Cortex of kidney (tissue), 1 donor: ENCODE measurements around the gene GRIK4.

Source experiments
- DNase-seq: peaks from one replicate; lab custom pipeline; 2025; lab: John Stamatoyannopoulos, UW

Gene GRIK4

DNA sequence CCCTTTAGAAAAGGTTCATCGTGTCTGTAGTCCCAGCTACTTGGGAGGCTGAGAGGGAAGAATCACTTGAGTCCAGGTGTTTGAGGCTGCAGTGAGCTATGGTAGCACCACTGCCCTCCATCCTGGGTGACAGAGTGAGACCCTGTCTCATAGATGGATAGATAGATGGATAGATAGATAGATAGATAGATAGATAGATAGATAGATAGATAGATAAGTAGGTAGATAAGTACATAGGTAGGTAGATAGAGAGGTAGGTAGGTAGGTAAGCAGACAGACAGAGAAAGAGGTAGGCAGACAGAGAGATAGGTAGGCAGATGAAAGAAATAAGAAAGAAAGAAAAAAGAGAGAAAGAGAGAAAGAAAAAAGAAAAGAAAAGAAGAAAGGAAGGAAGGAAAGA is 156.4 kb downstream of the GRIK4 start:
- DNase-seq: no peak

DNA sequence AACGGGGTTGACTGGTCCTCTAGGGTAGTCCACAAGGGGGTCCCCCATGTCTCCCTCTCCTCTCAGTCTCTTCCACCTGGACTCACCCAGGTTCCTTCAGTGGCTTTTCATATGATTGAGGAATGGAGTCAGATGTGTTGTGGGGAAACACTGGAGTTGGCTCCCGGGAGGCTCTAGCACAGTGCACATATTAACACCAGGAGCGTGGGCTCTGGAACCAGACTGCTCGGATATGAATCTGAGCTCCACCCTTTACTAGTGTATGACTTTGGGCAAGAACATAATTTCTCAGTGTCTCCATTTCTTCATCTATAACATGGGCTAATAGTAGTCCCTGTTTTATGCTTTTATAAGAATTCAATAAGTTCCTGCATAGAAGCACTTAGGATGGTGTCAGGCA is 157.0 kb downstream of the GRIK4 start:
- DNase-seq: no peak

DNA sequence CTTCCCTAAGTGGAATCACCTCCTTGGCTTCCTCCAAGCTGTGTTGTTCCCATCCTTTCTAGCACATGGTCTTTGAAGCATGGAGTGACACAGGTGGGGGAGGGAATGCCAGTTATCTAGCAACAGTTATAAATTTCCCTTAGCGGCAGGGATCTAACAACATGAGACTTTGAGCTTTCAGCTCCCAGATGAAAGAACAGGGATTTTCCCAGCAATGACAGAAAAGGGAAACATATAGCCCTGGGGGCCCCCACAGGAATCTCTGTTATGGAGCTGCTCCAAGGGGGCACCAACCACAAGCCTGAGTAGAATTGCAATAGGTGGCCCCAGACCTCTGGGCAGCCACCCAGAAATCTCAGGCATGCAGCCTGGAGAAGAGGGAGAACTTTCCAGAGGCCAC is 163.0 kb downstream of the GRIK4 start:
- DNase-seq: no peak

DNA sequence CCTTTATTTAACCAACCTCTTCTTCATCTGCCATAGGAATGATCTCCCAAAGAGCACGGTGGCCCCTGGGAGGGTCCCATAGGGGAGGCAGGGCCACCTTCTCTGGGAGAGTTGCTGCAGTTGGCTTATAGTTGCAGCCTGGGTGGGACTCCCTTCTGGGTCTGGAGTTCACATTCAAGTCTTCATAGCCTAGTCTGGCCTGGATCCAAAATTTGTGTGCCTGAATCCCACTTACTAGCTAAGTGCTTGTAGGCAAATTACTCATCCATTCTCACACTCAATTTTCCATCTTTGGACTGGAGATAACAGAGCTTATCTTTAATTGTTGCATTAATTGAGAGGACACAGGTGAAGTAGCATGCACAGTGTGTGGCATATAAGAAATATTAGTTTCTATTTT is 163.6 kb downstream of the GRIK4 start:
- no peak for DNase-seq

DNA sequence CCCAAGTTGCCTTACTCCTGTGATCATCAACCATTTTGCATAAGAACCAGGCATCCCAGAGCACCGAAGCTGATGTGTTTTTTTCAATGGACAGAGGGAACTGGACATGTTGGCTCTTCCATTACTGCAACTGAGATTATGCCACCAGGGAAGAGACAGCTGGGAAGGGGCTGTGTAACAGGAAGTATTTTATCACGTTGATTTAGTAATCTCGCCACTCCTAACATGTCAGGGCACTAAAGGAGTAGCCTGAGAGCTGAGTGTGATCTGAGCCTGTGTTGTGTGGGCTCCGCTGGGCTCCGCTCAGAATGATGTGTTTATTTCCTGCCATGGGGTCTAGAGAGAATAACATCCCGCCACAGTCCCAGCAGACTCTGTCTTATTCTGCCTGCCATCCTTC is 165.4 kb downstream of the GRIK4 start:
- DNase-seq: no peak

DNA sequence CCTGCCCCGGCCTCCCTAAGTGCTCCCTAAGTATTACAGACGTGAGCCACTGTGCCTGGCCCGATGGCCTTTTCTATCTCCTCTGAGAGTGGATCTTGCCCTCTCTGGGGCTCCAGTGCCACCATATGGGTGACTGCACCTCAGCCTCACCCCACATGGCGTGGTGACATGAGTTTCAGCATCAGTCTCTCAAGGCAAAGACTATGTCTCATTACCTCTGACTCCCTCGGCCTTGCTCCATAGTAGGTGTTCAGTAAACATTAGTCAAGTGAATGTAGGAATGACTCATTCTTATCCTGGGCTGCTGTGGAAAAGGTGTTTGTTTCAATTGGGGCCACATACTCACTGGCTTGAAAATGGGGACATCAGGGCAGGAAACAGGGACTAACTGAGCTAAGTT is 168.8 kb downstream of the GRIK4 start:
- DNase-seq: no peak

DNA sequence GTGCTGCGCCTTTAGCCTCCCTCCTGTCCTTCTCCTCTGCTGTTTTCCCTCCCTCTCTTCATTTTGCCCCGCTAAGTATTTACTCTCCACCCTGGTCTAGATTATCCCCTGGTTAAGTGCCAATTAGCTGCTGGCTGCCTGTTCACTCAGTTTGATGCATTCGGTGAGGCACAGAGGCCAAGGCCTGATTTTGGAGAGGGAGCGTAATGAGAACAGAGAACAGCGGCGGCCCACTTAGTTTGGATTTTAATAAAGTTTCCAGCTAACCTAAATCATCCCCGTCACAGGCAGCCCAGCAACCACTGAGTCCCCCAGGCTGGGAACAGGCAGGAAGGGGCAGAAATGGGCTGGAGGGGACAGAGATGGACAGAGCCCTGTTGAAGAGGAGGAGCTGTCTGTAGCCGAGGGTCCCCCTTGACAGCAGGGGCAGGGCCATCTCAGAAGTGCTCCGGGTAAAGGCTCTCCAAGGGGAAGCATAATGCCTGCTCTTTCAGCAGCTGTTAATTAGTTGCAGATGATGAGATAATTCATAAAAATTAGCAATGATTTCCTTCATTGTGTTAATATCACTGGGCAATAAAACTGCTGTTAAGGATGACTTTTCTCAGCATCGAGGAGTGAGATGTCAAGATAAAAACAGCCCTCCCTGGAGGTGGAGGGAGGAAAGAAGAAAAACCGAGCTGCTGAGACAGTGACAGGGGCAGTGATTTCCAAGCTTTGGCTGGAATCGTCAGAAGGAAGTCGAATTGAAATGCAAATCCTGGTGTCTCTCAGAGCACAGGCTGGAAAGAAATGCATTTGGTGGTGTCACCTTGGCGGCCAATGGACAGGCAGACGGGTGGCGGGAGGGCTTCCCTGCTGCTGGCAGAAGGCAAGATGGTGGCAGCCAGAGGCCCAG is 170.1 kb downstream of the GRIK4 start:
- DNase-seq: no peak

DNA sequence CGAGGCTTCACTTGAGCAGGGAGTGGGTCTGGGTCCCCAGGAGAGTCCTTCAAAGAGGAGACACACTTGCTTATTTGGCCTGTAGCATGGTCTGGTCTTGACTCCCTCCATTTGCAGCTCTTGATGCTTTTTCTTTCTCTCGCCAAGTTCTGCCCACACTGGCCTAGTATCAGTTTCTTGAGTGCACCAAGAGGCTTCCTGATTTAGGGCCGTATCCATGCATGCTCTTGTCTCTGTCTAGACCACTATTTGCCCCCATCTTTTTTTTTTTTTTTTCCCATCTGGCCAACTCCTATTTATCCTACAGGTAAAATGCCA is 170.7 kb downstream of the GRIK4 start:
- DNase-seq: no peak

DNA sequence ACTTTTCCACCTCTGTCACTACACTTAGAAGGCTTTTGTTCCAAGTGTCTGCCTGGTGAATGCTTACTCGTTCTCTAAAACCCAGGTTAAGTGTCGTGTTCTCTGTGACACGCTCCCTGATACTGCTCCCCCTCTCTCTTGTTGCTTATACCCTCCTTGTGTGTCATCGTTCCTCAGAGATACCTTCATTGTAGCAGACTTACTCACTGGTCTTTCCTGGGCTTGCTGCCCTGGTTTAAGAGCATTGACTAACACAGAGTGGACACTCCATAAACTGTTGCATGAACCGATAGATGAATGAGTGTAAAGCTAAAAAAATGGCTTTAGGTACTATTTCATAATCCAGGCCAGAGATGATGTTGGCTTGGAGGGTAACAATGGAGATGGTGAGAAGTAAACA is 171.3 kb downstream of the GRIK4 start:
- DNase-seq: no peak

DNA sequence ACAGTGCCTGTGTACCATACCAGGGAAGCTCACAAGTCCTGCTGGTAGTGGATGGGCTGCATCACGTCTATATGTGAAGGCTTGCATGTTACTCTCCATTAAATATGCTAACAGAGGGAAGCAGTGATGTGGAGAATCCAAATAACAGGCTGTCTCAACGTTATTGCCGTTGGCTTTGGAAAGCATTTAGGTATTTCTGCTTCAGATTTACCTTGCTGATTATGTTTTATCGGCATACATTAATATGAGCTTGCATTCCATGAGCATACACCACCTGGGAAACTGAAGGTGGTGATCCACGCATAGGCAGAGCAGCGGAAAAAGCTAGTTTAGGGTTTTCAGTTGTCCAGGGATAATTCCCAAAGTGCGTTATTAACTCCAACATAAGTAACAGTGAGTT is 175.0 kb downstream of the GRIK4 start:
- DNase-seq: no peak

DNA sequence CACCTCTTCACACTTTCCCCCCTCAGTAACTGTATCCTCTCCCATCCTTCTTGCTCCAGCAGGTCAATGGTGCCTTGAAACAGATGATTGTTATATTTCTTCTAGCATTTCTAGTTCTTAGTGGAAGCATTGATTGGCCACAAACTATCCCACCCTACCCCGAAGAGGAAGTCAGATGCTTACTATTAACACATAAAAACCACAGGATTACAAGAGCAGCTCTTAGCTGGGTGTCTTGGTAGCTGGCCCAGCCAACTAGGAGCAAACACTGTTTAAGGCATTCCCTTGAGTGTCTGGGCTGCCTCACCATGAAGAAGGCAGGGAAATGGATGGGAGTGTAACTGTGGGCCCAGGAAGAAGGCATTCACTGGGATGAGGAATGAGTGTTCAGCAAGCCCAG is 176.6 kb downstream of the GRIK4 start:
- DNase-seq: no peak

DNA sequence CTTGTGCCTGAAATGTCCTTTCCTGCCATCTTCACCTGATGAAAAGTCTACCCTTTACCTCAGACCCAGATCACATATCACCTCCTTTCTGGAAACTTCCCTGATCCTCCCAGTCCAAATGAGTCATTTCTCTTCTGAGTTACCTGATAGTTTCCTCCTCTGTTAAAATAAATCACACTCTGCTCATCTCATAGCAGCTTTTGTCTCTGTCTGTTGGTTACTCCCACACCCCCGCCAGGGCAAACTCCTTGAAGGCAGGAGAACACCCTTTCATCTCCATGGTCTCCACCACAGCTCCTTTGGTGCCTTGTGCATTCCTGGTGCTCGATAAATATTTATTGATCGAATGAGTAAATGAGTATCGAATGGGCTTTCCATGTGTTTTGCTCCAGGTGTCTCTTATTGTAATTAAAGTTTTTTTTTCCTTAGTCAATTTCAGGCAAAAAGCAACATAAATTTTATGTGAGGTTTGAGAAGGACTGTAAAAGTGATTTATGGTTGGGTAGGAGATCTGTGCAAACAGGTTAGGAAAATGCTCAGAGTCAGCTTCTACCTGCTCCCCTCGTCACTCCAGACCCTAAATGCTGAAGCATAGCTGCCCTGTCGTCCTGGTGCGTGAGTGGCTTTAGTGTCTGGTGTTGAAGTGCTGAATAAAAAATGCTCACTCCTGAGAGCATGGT is 178.2 kb downstream of the GRIK4 start:
- no peak for DNase-seq

DNA sequence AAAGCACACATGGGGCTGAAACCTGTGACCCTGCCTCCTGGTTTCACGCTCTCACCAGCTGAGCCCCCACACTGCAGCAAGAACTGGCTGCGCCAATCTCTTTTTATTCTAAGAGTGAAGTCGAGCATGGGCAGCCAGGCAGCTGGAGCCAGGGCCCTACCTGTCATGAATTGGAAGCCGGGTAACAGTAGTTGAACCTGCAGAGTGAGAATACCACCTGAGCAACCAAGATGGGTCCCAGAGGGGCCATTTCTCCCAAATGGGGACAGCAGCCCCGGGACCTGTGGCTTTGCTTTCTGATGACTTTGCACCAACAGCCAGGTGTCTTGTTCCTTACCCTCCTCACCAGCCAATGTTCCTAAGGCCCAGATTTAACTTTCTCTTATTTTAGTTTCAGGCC is 178.9 kb downstream of the GRIK4 start:
- DNase-seq: no peak

DNA sequence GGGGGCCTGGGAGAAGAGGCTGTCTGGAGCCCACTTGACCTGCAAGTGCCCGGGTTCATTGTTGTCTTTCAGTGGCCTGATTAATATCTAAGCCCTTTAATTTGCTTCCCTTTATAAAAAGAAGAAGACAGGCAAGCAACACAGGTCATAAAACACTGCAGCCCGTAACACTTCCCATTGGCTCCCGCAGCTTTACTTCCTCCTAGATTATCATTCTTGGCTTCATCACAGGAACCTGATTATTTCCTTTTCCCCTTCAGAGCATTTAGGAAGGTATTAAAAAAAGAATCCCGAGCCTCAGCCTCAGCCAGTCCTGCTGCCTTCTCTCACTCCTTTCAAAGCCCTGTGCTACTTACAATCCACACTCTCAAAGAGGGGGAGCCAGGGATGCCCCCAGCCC is 183.2 kb downstream of the GRIK4 start:
- no peak for DNase-seq

DNA sequence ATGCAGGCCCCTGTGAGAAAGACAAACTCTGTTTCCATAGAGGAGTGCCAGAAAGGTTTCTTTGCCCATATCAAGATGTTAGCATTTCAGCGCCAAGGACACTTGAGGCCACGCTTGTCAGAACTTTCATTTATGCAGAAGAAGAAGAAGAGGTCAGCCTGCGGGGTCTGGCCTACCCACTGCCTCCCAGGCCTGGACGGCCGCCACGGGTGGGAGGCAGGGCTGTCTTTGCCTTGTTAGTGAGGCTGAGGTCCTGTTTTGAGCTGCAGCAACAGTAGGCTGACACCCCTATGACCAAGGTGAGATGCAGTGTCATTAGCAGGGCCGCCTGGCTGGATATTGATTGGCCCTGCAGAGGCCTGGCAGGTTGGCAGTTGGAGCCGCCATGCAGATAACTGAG is 183.9 kb downstream of the GRIK4 start:
- no peak for DNase-seq

DNA sequence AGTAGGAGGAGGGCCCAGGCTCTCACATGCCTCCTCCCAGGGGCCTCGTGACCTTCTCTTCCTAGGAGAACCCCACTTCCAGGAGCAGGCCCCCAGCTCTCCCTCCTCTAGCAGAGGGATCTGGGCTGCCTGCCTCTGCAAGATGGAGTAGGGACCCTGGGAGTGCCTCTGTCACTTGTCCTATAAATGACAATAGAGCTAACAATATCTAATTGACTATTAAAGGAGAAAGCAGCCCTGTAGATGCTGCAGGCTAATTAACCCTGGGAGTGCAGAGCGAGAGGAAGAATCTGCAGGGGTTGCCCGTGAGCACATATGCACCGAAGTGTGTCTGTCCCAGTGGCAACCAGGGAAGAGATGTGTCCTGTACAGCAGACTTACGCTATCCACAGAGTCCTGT is 184.4 kb downstream of the GRIK4 start:
- no peak for DNase-seq

DNA sequence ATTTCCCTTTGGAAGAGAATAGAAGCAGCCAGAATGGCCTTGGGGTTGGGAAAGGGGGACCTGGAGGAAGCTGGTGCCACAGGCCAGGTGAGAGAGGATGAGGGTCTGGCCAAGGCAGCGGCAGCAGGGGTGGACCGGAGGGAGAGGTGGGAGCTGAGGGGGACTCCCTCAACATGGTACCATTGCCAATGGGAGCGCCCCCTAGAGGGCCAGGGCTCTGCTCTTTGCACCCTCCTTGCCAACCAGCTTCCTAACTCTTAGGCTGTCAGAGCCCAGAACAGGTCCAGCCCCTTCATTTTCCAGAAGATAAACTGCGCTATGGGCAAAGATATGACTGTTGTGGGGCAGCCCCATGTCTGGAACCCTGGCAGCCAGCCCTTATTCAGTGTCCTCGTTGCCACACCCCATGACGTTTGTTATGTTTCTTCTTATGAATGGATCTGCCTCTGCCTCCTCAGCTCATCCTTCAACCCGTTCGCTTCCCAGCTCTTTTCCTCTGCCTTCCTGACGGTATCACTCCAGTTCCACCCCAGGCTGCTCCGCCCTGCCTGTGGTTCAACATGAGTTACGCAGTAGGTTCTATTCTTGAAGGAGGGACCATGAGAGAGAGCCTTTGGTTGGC is 185.2 kb downstream of the GRIK4 start:
- no peak for DNase-seq

DNA sequence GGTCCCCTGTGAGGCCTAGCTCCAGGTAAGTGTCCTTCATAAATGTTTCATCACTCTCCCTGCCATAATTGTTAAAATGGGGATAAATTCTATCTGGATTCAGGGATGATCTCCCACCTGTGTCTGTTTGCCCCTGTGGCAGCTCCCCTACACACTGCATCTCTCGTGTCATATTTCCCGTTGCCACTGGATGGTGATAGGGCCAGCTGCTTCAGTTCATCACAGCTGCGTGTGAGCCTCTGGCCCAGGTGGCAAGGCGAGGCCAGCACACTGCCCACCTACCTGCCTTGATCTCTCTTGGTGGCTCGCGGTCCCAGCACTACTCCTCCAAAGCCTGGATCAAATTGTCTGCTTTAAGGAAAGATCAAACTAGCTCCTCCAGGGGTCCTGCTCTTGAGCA is 187.4 kb downstream of the GRIK4 start:
- no peak for DNase-seq

DNA sequence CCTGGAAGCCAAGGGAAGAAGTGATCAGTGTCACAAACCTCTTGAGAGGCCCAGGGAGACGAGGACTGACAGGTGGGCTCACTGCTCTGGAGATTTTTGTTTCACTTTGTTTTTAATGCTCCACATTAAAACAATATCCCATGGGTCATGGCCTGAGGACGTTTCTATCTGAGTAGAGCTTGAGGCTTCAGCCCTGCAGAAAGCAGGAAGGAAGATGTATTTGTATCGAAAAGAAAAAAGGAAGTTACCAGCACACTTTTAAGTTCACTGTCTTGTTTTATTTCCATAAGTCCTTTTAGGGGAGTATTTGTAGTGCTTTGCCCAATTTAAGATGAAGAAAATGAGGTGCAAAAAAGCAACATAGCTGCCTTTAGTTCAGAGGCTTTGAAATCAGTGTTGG is 191.1 kb downstream of the GRIK4 start:
- DNase-seq: no peak

DNA sequence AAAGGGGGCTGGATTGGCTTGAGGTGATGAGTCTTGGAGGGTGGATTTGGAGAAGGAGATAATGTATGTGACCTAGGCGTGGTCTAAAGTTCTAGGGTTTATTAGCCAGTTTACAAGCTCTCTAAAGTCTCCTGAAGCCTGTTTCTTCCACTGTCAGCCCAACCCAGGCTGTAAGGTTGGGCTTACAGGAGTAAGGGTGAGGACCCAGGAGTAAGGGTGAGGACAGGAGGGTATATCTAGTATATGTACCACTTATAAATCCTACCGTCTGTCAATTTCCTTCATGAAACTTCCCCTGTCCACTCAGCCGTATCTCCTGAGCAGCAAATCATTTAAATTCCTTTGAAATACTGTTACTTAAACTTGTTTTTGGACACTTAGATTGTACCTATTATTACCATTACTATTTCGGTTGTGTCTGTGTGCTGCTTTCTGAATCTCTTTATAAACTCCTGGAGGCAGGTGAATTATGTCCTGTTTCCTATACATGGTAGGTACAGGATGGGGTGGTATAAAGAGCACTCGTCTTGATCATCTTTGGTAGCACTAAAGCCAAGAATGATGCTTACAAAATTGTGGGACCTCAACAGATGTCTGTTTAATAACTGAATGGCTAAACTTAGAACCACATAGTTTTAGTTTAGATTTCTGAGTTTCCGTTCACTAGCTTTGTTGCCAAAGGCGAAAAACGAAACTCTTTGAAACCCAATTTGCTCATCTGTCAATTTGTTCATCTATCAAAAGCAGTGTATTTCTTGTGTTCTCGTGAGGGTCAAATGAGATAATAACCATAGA is 192.0 kb downstream of the GRIK4 start:
- no peak for DNase-seq

DNA sequence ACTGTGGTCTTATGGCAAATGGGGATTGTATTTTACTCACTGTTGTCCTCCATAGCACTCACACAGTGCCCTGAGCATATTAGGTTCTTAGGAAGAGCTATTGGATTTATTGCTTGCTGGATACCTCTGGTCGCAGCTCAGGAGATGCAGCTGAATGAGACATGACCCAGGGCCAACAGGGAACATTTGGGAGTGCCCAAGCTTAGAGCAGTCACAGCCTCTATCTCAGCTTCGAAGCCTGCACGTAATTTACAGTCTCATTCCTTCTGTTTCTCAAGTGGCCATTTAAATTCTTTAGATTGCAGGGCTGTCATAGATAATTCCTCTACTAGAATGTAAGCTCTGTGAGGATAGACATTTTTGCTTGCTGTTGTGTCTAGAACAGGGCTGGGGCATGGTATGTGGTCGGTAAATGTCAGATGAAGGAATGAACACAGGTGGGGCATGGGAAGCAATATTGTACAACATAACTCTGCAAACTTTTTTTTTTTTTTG is 192.8 kb downstream of the GRIK4 start:
- no peak for DNase-seq

DNA sequence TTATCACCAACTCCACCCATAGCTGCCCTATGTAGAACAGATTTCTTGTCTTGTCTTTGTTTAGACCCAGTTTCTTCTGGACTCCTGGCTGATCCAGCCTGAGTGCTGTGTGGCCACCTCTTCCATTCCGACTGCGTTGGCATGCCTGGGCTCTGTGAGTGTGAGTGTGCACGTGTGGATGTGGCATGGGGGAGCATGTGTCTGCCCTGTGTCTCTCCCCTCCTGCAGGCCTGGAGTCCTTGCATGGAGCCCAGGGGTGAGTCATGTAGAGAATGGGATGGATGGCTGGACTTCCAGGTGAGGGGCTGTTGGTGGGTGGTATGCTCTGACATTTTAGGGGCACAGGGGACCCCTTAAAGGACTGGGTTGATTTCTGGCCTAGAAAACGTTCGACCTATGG is 194.7 kb downstream of the GRIK4 start:
- DNase-seq: no peak
